ENCODE data around the gene VEZF1. TPM values are rescaled to one million over a fixed set of nuclear protein-coding genes. Genes with fewer than 3 reads are reported as not detected.

The VEZF1 gene
- total and polyA plus RNA-seq, 2 donors (not counting 3 experiments of a cell fraction or from before 2014, with no cell fraction given) = 27.8 to 59.0 TPM

DNA sequence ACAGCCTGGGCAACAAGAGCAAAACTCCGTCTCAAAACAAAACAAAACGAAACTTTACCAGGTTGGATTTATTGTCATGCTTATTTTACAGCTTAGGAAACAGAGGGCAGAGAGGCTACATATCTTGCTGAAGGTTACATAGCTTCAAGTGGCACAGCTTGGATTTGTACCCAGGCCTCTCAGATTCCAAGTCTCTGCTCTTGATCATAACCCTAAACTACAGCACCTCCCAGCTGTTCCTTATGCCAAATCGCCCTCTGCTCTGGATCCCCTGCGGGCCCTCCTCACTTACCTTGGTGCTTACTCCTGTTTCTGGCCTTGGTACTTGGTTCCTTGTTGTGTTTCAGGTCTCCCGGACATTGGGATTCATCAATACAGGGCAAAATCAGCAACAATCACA, 21.2 kb downstream of the VEZF1 start:
- Histone ChIP-seq H3K9me1 (replicated peaks; ENCODE audit: control insufficient read depth, extremely low read depth, insufficient read depth, low read length) (no peaks in the 10 kb centered on the region), H3K4me2 (ENCODE audit: insufficient read depth, low read length) (no peak overlapping the region), H3K4me3 (replicated peaks in 1 of 3; ENCODE audit: insufficient read depth in 1 of 3, low read depth in 1 of 3, low read length in 3 of 3) (no peak overlapping the region), H3K9ac (replicated peaks; ENCODE audit: extremely low read depth, insufficient read depth, low read length) (no peak overlapping the region), H2AFZ (ENCODE audit: low read depth, low read length) (no peak overlapping the region), H3K27me3 (ENCODE audit: control insufficient read depth in 2 of 2, insufficient read depth in 2 of 2, low read length in 2 of 2) (no peaks in the 10 kb centered on the region), H3K27ac (ENCODE audit: insufficient read depth, low read depth, low read length) (no peak overlapping the region), H3K79me2 (ENCODE audit: control insufficient read depth, insufficient read depth, low read length) (no peaks in the 10 kb centered on the region), H3K36me3 (ENCODE audit: control insufficient read depth in 2 of 2, extremely low read depth in 1 of 2, insufficient read depth in 2 of 2, low read length in 2 of 2) (no peaks in the 10 kb centered on the region), H4K20me1 (replicated peaks; ENCODE audit: control insufficient read depth, extremely low read depth, insufficient read depth, low read length) (no peaks in the 10 kb centered on the region), H3K9me3 (replicated peaks; ENCODE audit: control insufficient read depth, insufficient read depth, low read length) (no peaks in the 10 kb centered on the region), H3K4me1 (ENCODE audit: control insufficient read depth, extremely low read depth, insufficient read depth, low read length) (peaks cover 6% of the 10 kb centered on the region)
- no TSS peak for BruUV-seq (replicated peaks)
- dilution Hi-C loops (cut with MboI; ENCODE audit: extremely low pct_ligation_motif_present, low sequenced_read_pairs) (no loop called here), intact Hi-C loops (cut with micrococcal nuclease) (no loop called here)
- ChIA-PET POLR2A (no interaction called here), CTCF (interaction anchor here (0.8 to 4.2 kb wide), 4 partner anchors 11 to 88 kb away, joined by 3 to 16 read pairs (median 3); partner anchors contain the start of gene CUEDC1)
- FAIRE-seq (no peak), DNase-seq (ENCODE audit: low read depth, low spot score) (no peak)
- TF ChIP-seq GATA2 (IDR thresholded peaks at IDR 0.05; ENCODE audit: insufficient read depth, insufficient read length, low read depth, low read length) = no peak
- TF ChIP-seq JUN (IDR thresholded peaks at IDR 0.05; ENCODE audit: borderline replicate concordance, insufficient read depth, insufficient read length, low read depth) = no peak
- TF ChIP-seq POLR2A (IDR thresholded peaks at IDR 0.05; ENCODE audit: low read depth, low read length) = no peak
- TF ChIP-seq MAX (IDR thresholded peaks at IDR 0.05; ENCODE audit: insufficient read depth, insufficient read length) = no peak
- no peak for TF ChIP-seq FOS (IDR thresholded peaks at IDR 0.05; ENCODE audit: borderline replicate concordance, insufficient read depth, low read length)
- no peak for TF ChIP-seq CTCF (IDR thresholded peaks at IDR 0.05; ENCODE audit: extremely low read depth in 1 of 2, insufficient read depth in 1 of 2, low read depth in 1 of 2, low read length in 2 of 2)
- TF ChIP-seq MYC (IDR thresholded peaks at IDR 0.05; ENCODE audit: low read depth, low read length) = no peak
- no peak for TF ChIP-seq POLR2AphosphoS5 (IDR thresholded peaks at IDR 0.05; ENCODE audit: insufficient read depth, low read depth, low read length)
- TF ChIP-seq EZH2 (IDR thresholded peaks at IDR 0.05; ENCODE audit: borderline replicate concordance, low read depth, low read length, severe bottlenecking) = no peak

All from endothelial cell of umbilical vein (primary cell).